ENCODE results near the gene XPR1. TPM values are rescaled to one million over a fixed set of nuclear protein-coding genes. Genes with fewer than 3 reads are reported as not detected.

Gene XPR1
- total and polyA plus RNA-seq, 2 donors (not counting 1 experiment from before 2014, with no cell fraction given) = 2.8 to 22.3 TPM

DNA sequence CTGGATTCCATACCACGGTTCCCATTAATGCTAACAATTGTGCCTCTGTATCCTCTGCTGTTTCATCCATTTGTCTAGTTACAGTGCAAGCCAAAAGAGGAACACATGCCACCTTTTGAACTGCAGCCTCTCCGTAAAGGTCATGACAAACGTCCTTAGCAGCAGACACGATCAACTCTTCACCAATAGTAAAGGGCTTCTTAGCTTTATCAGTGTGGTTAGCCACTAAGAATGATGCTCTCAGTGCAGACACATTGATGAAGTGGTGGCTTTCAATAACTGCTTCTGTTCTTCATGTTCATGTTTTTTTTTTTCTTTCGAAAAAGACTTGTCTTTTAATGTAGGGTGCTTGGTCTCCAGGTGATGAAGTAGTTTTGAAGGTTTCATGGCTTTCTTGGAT, 14.3 kb downstream of the XPR1 start:
- TF ChIP-seq EZH2 (IDR thresholded peaks at IDR 0.05; ENCODE audit: borderline replicate concordance, insufficient read depth, low read depth, low read length, poor library complexity, severe bottlenecking) = no peak
- TF ChIP-seq, protein P1, sequence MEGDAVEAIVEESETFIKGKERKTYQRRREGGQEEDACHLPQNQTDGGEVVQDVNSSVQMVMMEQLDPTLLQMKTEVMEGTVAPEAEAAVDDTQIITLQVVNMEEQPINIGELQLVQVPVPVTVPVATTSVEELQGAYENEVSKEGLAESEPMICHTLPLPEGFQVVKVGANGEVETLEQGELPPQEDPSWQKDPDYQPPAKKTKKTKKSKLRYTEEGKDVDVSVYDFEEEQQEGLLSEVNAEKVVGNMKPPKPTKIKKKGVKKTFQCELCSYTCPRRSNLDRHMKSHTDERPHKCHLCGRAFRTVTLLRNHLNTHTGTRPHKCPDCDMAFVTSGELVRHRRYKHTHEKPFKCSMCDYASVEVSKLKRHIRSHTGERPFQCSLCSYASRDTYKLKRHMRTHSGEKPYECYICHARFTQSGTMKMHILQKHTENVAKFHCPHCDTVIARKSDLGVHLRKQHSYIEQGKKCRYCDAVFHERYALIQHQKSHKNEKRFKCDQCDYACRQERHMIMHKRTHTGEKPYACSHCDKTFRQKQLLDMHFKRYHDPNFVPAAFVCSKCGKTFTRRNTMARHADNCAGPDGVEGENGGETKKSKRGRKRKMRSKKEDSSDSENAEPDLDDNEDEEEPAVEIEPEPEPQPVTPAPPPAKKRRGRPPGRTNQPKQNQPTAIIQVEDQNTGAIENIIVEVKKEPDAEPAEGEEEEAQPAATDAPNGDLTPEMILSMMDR (IDR thresholded peaks at IDR 0.05) = no peak

DNA sequence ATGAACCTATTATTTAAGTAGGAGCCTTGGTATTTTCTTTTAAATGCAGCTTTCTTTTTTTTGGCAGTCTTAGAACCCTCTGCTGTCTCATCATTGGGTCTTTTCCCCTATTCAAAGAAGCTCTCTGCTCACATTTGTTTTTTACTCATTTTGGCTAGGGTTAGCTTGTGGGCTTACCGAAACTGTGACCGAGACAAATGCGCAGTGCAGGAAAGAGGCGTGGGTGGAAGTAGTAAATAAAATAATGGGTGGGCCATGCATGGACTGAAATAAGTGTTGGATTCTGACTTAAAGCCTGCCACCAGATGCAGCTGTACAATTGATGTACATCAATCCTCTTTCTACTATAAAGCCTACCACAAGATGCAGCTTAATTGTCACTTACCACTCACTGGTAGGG, 14.7 kb downstream of the XPR1 start:
- WGBS (ENCODE audit: insufficient coverage) = no CpG with 5 or more reads among the region's 4 CpGs
- no peak overlapping the region for H3K27ac Mint-ChIP-seq
- peaks cover 0 to 9% (median 0%) of the 10 kb centered on the region in 3 donors for H3K9me3 ChIP-seq (ENCODE audit: control extremely low read depth in 1 of 3, control insufficient read depth in 2 of 3, insufficient read depth in 1 of 3, low read length in 2 of 3)
- no peaks in the 10 kb centered on the region for H3K27me3 ChIP-seq (replicated peaks in 1 of 4; ENCODE audit: control extremely low read depth in 1 of 4, control insufficient read depth in 3 of 4, insufficient read depth in 4 of 4, low read length in 3 of 4)
- ChIA-PET POLR2A (no interaction called here), CTCF (interaction anchor here (1.1 kb wide), 1 partner anchor 164 kb away, joined by 3 read pairs; no protein-coding TSS in a partner anchor)
- H3K79me2 ChIP-seq (ENCODE audit: control insufficient read depth, insufficient read depth, low read length) = peaks cover 33% of the 10 kb centered on the region
- DNase-seq (no peak), ATAC-seq (ENCODE audit: low read depth) (no peak)
- H3K9ac ChIP-seq (ENCODE audit: low read length) = no peak overlapping the region
- H3K36me3 ChIP-seq (replicated peaks in 1 of 2; ENCODE audit: control extremely low read depth in 1 of 2, control insufficient read depth in 1 of 2, extremely low read depth in 1 of 2, insufficient read depth in 2 of 2, low read length in 1 of 2) = peaks cover 0 to 4% of the 10 kb centered on the region in 2 experiments
- H3K27me3 Mint-ChIP-seq = no peaks in the 10 kb centered on the region
- no peak overlapping the region for H3K4me3 Mint-ChIP-seq
- H3K4me2 ChIP-seq (replicated peaks; ENCODE audit: low read depth, low read length, poor library complexity, severe bottlenecking) = no peak overlapping the region
- H3K4me3 ChIP-seq (ENCODE audit: control extremely low read depth in 1 of 5, extremely low read depth in 1 of 5, insufficient read depth in 1 of 5, low read depth in 2 of 5, low read length in 4 of 5) = no peak overlapping the region
- H2AFZ ChIP-seq (ENCODE audit: insufficient read depth, low read depth, low read length, poor library complexity, severe bottlenecking) = no peak overlapping the region
- H3K4me1 Mint-ChIP-seq = peaks cover 33% of the 10 kb centered on the region
- peaks cover 12 to 14% of the 10 kb centered on the region in 2 donors for H3K4me1 ChIP-seq (ENCODE audit: control insufficient read depth in 2 of 2, insufficient read depth in 2 of 2, low read length in 2 of 2)
- H4K20me1 ChIP-seq (ENCODE audit: control insufficient read depth, insufficient read depth, low read length, poor library complexity, severe bottlenecking) = peaks cover 12% of the 10 kb centered on the region
- no peak for TF ChIP-seq EZH2 (IDR thresholded peaks at IDR 0.05; ENCODE audit: borderline replicate concordance, insufficient read depth, low read depth, low read length, poor library complexity, severe bottlenecking)
- TF ChIP-seq, protein P1 (IDR thresholded peaks at IDR 0.05) = no peak
- no peak overlapping the region for H3K27ac ChIP-seq (ENCODE audit: low read length in 2 of 2)
- no peaks in the 10 kb centered on the region for H3K9me3 Mint-ChIP-seq (ENCODE audit: insufficient read depth)
- intact Hi-C loops (cut with micrococcal nuclease) = no loop called here

More for the DNA sequence above, 14.3 kb downstream of the XPR1 start:
- WGBS (ENCODE audit: insufficient coverage) = 92% methylated on average over 1 of the region's 5 CpGs
- H3K36me3 ChIP-seq (replicated peaks in 1 of 2; ENCODE audit: control extremely low read depth in 1 of 2, control insufficient read depth in 1 of 2, extremely low read depth in 1 of 2, insufficient read depth in 2 of 2, low read length in 1 of 2) = peaks cover 0 to 4% of the 10 kb centered on the region in 2 experiments
- no peak overlapping the region for H3K4me3 ChIP-seq (ENCODE audit: control extremely low read depth in 1 of 5, extremely low read depth in 1 of 5, insufficient read depth in 1 of 5, low read depth in 2 of 5, low read length in 4 of 5)
- H3K9me3 ChIP-seq (ENCODE audit: control extremely low read depth in 1 of 3, control insufficient read depth in 2 of 3, insufficient read depth in 1 of 3, low read length in 2 of 3) = peaks cover 0 to 7% (median 0%) of the 10 kb centered on the region in 3 donors
- H3K27me3 Mint-ChIP-seq = no peaks in the 10 kb centered on the region
- peaks cover 12 to 14% of the 10 kb centered on the region in 2 donors for H3K4me1 ChIP-seq (ENCODE audit: control insufficient read depth in 2 of 2, insufficient read depth in 2 of 2, low read length in 2 of 2)
- no peak overlapping the region for H3K9ac ChIP-seq (ENCODE audit: low read length)
- H3K79me2 ChIP-seq (ENCODE audit: control insufficient read depth, insufficient read depth, low read length) = peaks cover 38% of the 10 kb centered on the region
- ChIA-PET CTCF (interaction anchor here (0.7 to 1.1 kb wide), 2 partner anchors 12 to 163 kb away, joined by 3 read pairs; no protein-coding TSS in a partner anchor), POLR2A (no interaction called here)
- H3K27ac ChIP-seq (ENCODE audit: low read length in 2 of 2) = no peak overlapping the region
- intact Hi-C loops (cut with micrococcal nuclease) = no loop called here
- peaks cover 12% of the 10 kb centered on the region for H4K20me1 ChIP-seq (ENCODE audit: control insufficient read depth, insufficient read depth, low read length, poor library complexity, severe bottlenecking)
- DNase-seq (no peak), ATAC-seq (ENCODE audit: low read depth) (no peak)
- H3K4me3 Mint-ChIP-seq = no peak overlapping the region
- H3K27ac Mint-ChIP-seq = no peak overlapping the region
- H3K4me1 Mint-ChIP-seq = peaks cover 33% of the 10 kb centered on the region
- H3K4me2 ChIP-seq (replicated peaks; ENCODE audit: low read depth, low read length, poor library complexity, severe bottlenecking) = no peak overlapping the region
- no peak overlapping the region for H2AFZ ChIP-seq (ENCODE audit: insufficient read depth, low read depth, low read length, poor library complexity, severe bottlenecking)
- no peaks in the 10 kb centered on the region for H3K9me3 Mint-ChIP-seq (ENCODE audit: insufficient read depth)
- no peaks in the 10 kb centered on the region for H3K27me3 ChIP-seq (replicated peaks in 1 of 4; ENCODE audit: control extremely low read depth in 1 of 4, control insufficient read depth in 3 of 4, insufficient read depth in 4 of 4, low read length in 3 of 4)

All from B cell (primary cell).